Measurements from ENCODE around the gene CFI.

The CFI gene

GRCh38 chr4:109729718-109730618, 71.8 kb downstream of the CFI start, which contains the start of gene PLA2G12A:
Gene PLA2G12A, minus strand, starts transcription at chr4:109730070. Its CDS starts 261 bp downstream, at chr4:109729809.
- DNase-seq: peak; percentile 3

GRCh38 chr4:109729117-109729717, 72.6 kb downstream of the CFI start:
- no peak for DNase-seq

GRCh38 chr4:109728385-109728784, 73.4 kb downstream of the CFI start:
- DNase-seq: no peak

GRCh38 chr4:109723110-109723509, 78.7 kb downstream of the CFI start:
- no peak for DNase-seq

- DNase-seq: no peak
Measured at GRCh38 chr4:109722357-109722756, 79.4 kb downstream of the CFI start.

GRCh38 chr4:109721033-109721432, 80.8 kb downstream of the CFI start:
- no peak for DNase-seq

GRCh38 chr4:109719604-109720003, 82.2 kb downstream of the CFI start:
- DNase-seq: no peak

- no peak for DNase-seq
Measured at GRCh38 chr4:109718759-109719158, 83.0 kb downstream of the CFI start.

GRCh38 chr4:109713500-109713899, 88.3 kb downstream of the CFI start:
- no peak for DNase-seq

- no peak for DNase-seq
Measured at GRCh38 chr4:109708990-109709389, 92.8 kb downstream of the CFI start.

GRCh38 chr4:109708435-109708834, 93.4 kb downstream of the CFI start:
- no peak for DNase-seq

- no peak for DNase-seq
Measured at GRCh38 chr4:109703664-109704361, 98.0 kb downstream of the CFI start.

- peak; percentile 9 for DNase-seq
Measured at GRCh38 chr4:109702950-109703663, 98.7 kb downstream of the CFI start, which contains the start of gene CASP6. Gene CASP6, minus strand, starts transcription at chr4:109703445. Its CDS starts 50 bp downstream, at chr4:109703395.

GRCh38 chr4:109701566-109702410, 100.0 kb downstream of the CFI start:
- no peak for DNase-seq

- no peak for DNase-seq
Measured at GRCh38 chr4:109699553-109700225, 102.1 kb downstream of the CFI start.

GRCh38 chr4:109698656-109699055, 103.1 kb downstream of the CFI start:
- DNase-seq: no peak

- no peak for DNase-seq
Measured at GRCh38 chr4:109691411-109691920, 110.3 kb downstream of the CFI start.
